A204.1 (cell line): ENCODE results near the gene TLR3.

ENCODE experiments used
- FAIRE-seq: peaks from 2 replicates; lab custom pipeline; 2012; peaks lifted over from hg19 to GRCh38; lab: Jason Lieb, UNC

The TLR3 gene

DNA sequence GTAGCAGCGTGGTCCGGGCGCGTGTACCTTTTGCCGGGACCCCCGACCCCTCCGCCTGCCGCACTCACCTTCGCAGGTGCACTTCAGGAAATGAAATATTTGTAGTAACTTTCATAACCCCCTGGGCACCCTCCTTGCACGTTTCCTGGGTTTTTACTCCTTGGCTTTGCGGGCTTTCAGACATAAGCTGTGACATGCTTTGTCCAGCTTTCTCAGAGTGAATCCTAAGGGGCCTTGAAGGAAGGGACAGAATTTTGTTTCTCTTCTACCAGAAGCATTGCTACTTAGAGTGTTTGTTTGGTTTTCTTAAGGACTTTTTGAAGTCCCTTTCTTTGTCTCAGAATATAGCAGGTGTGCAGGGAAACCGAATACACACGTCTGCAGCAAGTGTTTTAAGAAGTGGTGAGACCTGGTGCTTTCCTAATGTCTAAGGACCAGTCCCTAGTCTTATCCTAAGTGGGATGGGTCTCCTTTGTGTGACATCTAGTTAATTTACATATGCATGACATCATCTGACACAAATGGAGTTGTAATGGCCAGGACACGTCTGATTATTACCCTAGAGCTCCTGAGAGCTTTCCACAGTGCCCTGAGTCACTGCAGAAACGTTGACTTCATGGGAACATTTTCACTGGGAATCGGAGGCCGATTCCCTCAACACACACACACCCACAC is 36.8 kb downstream of the TLR3 start:
- no peak for FAIRE-seq

DNA sequence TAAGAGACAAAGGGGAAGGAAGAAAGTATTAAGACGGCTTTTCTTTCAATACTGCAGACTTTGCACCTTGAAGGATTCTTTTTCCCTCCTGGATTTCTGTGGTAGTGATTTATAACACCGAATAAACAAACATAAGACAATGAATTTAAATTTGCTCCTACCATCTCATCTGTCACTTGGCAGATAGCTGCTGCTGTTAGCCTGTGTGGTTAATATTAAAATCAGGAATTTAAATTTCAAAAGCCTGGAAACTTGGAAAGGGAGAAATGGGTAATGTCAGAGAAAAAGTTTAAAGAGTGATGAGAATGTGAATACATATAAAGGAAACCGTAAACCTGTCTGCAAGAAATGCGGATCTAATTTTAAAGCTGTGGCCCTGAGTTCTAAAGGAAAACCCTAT is 39.0 kb downstream of the TLR3 start:
- no peak for FAIRE-seq

DNA sequence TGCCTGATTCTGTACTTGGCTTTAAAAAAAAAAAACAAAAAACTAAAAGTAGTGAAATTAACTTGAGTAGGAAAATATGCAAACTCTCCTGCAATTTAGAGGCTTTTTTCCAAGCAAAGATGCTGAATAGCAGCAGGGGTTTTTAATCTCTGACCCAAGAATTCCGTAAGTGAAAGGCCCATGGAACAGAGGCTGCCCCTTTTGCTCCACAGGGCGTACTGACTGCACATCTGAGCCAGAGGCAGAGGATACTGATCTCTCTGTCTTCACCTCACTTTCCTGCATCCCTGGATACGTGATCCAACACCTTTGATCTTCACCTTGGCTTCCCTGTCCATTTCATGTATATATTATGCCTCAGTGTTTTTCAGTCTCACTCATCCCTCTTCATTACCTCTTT is 39.4 kb downstream of the TLR3 start:
- no peak for FAIRE-seq

DNA sequence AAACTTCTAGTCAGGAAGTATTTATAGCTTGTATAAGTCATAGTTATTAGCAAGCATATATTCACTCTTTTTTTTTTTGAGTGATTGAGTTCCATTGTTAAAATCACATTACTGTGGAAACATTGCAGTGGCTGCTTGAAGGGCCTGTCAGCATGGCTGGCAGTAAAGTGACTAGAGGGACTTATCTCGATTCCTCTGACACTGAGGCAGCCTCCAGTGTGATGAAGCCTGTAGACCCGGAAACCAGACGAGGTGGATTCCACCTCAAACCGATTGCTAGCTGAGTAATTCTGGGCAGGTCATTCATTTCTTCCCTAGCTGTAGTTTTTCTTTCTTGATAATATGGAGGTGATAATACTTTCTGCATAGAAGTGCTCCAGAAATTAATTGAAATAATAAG is 40.3 kb downstream of the TLR3 start:
- no peak for FAIRE-seq

DNA sequence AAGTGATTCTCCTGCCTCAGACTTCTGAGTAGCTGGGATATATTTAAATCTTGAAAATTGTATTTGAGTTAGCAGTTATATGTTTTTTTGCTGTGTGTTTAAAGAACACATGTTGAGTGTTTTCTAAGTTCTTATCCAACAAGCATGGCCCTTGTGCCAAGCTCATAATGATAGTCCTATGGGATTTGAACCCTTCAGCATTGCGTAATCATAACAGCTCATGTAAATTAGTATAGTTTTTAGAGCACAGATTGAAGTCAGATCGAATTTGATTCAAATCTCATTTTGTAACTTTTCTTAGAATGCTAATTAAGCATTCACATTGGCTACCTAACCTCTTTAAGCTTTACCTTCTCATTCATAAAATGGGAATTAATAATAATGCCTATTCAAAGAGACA is 47.7 kb downstream of the TLR3 start:
- FAIRE-seq: no peak

DNA sequence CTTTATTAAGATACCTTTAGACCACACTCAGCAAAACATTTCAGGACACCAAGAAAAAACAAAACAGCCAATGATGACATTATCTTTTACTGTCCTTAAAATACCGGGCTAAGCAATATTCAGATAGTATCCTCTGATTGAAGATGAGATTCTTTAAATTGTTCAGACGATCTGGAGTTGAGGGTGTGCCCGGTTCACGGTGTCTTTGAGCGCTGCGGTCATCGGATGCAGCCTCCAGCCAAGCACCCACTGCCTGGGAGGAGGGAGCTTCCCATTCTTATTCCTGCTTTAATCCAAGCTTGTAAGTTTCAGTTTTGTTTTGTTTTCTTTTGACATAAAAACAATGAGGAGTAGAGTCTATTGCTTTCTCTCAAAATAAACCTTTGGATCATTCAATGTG is 49.6 kb downstream of the TLR3 start:
- FAIRE-seq: no peak

DNA sequence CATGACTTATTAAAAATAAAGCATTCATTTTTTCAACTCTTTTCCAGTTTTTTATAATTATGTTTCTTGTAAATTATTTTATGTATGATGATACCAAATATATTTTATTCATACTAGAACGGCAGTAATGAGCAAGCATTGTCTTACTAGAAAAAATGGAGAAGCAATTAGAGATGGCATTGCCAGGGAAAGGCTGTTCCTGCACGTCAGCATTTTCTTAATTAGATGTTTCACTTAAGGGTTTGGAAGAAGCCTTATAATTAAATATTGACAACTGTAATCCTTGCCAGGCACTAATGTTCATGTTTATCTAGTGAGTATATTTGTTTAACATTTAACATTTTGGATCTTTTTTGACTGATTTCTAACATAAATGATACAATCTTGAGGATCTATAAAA is 52.1 kb downstream of the TLR3 start:
- no peak for FAIRE-seq

DNA sequence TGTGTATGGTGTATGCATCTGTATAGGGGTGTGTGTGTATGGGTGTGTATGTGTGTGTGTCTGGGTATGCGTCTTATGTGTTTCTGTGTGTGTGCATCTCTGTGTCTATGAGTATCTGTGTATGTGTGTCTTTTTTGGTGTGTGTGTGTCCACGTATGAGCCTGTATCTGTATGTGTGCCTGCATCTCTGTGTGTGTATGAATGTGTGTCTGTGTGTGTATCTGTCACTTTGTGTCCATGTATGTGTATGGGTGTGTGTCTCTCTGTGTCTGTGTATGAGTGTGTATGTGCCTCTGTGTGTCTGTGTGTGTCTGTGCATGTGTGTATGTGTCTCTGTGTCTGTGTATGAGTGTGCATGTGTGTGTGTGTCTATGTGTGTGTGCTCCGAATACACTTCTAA is 59.9 kb downstream of the TLR3 start:
- no peak for FAIRE-seq

DNA sequence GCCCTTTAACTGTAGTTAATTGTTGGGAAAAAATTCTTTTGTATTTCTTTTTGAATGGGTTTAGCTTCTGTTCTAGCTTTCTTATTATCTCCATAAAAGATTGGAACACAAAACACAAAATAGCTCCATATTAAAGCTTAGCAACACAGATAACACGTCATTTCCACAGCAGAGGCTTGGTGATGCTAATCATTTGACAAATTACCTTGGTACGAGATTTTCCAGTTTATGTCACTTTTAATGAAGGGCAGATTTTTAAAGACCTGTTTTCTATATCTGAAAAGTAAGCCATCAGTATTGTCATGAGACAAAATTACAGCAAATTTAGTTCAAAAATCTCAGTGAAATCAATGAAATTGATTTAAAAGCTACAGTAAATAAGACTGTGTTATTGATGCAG is 63.0 kb downstream of the TLR3 start:
- no peak for FAIRE-seq

DNA sequence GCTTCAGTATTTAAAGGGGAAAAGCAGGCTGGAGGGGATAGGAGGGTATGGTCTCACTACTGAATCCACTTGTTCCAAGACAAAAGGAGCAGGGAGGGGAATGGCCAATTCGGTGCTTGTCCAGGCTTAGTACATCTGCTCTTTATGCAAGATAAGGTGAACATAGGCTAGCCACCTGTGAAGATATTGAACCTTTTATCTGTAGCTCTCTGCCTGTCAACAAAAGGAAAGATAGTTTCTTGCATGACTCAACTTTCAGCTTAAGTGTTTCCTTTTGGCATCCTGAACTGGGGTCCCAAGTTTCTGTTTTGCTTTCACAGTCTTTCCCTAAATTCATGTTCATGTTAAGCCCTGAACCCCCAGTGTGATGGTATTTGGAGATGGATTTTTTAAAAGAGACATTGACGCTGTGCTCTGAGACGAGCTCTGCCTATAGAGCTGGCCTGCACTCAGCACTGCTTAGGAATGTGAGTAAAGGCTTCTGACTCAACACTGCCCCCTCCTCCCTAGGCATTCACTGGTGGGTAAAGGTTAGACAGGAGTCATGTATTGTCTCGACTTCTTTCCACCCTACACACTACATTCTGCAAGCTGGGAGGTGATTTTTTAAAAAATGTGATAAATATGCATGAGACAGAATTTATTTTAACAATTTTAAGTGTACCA is 63.8 kb downstream of the TLR3 start:
- FAIRE-seq: no peak

DNA sequence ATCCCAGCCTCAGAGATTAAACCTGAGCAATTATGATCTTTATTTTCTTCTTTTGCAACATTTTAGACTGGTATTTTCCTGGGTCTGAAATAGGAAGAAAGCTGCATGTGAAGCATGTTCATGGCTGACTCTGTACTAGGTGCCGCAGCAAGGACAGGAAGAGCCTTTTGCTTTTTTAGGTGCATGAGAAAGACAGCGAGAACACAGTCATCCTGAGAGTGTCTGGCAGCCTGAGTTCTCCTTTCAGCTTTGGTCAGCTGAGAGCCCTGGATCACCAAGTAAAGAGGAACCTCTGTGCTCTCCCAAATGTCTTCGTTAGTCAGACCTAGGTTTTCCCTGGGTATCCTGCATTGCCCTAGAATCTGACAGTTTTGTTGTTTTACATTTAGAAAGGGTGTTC is 65.3 kb downstream of the TLR3 start:
- no peak for FAIRE-seq

DNA sequence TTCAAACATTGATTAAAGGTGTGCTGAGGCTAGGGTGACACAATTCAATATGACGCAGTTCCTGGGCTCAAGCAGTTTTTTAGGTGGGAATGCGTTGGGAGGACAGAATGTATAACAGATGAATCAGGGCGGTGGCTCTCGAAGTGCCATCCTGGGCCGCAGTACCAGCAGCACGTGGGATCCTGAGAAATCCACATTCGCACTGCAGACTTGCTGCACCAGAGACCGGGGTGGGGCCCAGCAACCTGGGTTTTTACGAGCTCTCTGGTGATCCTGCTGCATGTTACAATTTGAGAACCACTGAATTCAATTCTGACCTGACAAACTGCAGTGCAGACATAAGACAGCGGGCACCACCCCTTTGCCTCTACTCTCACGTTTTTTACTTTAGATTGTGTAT is 65.9 kb downstream of the TLR3 start:
- no peak for FAIRE-seq

DNA sequence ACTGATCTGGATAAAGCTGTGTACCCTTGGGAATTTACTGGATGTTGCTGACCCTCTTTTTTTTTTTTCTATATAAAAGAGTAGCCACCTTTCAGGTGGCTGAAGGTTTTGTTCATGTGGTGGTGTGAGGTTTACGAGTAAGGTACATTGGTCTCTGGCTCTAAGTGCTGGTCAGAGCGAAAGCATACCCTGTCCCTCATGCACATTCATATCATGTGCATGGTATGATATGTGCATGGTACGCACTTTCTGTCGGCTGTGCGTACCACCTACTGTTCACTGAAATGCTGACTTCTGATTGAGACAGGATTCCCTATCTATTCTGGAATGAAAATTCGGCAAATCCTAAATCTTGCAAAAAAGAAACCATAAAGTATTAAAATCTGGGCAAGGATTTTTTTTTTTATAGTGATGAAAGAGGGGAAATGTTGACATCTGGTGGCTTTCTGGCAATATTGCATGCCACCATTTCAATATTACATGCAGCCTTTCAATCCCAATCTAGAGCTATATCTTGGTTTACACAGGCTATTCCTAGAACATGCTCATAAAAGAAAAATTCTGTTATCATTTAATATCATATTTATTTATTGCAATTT is 68.3 kb downstream of the TLR3 start:
- peak; percentile 98 for FAIRE-seq
